Hepatocyte (in vitro differentiated cells): ENCODE measurements around the gene ZFP36L2. TPM values are rescaled to one million over a fixed set of nuclear protein-coding genes. Genes with fewer than 3 reads are reported as not detected.

Experiments used
- DNase-seq: peaks from one replicate; pipeline ENCODE4 v3.0.0-alpha.2; 2016; ENCODE audit warnings: low spot score
- H2AFZ ChIP-seq: fragments of 200-600 bp; sonication (generic); 2 replicates; pipeline ENCODE4 v1.6.0; 2016; ENCODE audit warnings: antibody characterized with exemption, mild to moderate bottlenecking
- H3K27ac ChIP-seq: fragments of 200-600 bp; sonication (generic); 2 replicates; pipeline ENCODE4 v1.5.1; 2016; ENCODE audit warnings: mild to moderate bottlenecking
- H3K27me3 ChIP-seq: fragments of 200-600 bp; sonication (generic); 2 replicates; pipeline ENCODE4 v1.6.1; 2016
- H3K36me3 ChIP-seq: fragments of 200-600 bp; sonication (generic); replicated peaks from 2 replicates; pipeline ENCODE4 v1.5.1; 2016; ENCODE audit warnings: low read depth; ENCODE audit not compliant: insufficient read depth
- H3K4me1 ChIP-seq: fragments of 200-600 bp; sonication (generic); 2 replicates; pipeline ENCODE4 v1.5.1; 2016; ENCODE audit warnings: mild to moderate bottlenecking, moderate library complexity; ENCODE audit not compliant: insufficient read depth
- H3K4me2 ChIP-seq: fragments of 200-600 bp; sonication (generic); 2 replicates; pipeline ENCODE4 v1.6.0; 2016
- H3K4me3 ChIP-seq: fragments of 200-600 bp; sonication (generic); 2 replicates; pipeline ENCODE4 v1.5.1; 2016; ENCODE audit warnings: mild to moderate bottlenecking
- H3K79me2 ChIP-seq: fragments of 200-600 bp; sonication (generic); 2 replicates; pipeline ENCODE4 v1.6.0; 2017; ENCODE audit warnings: mild to moderate bottlenecking
- H3K9me2 ChIP-seq: fragments of 200-600 bp; sonication (generic); replicated peaks from 2 replicates; pipeline ENCODE4 v1.6.0; 2017; ENCODE audit warnings: mild to moderate bottlenecking; ENCODE audit not compliant: insufficient read depth
- H3K9me3 ChIP-seq: fragments of 200-600 bp; sonication (generic); 2 replicates; pipeline ENCODE4 v1.5.1; 2016; ENCODE audit warnings: low read depth, mild to moderate bottlenecking
- H4K20me1 ChIP-seq: fragments of 200-600 bp; sonication (generic); 2 replicates; pipeline ENCODE4 v1.6.0; 2016; ENCODE audit warnings: mild to moderate bottlenecking; ENCODE audit not compliant: insufficient read depth, poor library complexity, severe bottlenecking
- CTCF ChIP-seq: fragments of 200-600 bp; sonication (generic); IDR thresholded peaks from 2 replicates; pipeline ENCODE4 v1.5.1; 2016; ENCODE audit warnings: antibody characterized with exemption, mild to moderate bottlenecking; ENCODE audit not compliant: poor library complexity
- EZH2 ChIP-seq: fragments of 200-600 bp; sonication (generic); IDR thresholded peaks from 2 replicates; pipeline ENCODE4 v1.6.1; 2016; ENCODE audit warnings: antibody characterized with exemption, mild to moderate bottlenecking, borderline replicate concordance
- EZH2phosphoT487 ChIP-seq: fragments of 200-600 bp; sonication (generic); IDR thresholded peaks from one replicate; pipeline ENCODE4 v1.6.1; 2018; ENCODE audit warnings: antibody characterized with exemption, mild to moderate bottlenecking, low read depth, moderate library complexity; ENCODE audit not compliant: unreplicated experiment, severe bottlenecking
- WGBS: methylation state at CpG from one replicate; pipeline ENCODE4 v1.1.6; 2016; ENCODE audit warnings: low lambda C conversion rate; ENCODE audit errors: missing lambda C conversion rate; 5-methylcytosine and 5-hydroxymethylcytosine counted together
- polyA plus RNA-seq: library from polyadenylated mRNA; unstranded; fragments of >200 nt; fragmentation: Nextera tagmentation; extraction: Ambion mirVana; gene quantifications from 2 replicates; pipeline ENCODE4 v1.2.1, GENCODE V29; 2016
- total RNA-seq: library from RNA; depleted of rRNA; stranded (reverse); fragments of >200 nt; gene quantifications from 2 replicates; pipeline ENCODE4 v1.2.3, GENCODE V29; 2014

The ZFP36L2 gene
- total and polyA plus RNA-seq, 2 experiments from 2014 or later = 85.1 to 285 TPM

GRCh38 chr2:43203373-43203772 is 23.0 kb downstream of the ZFP36L2 start:
- Histone ChIP-seq H3K36me3 (no peaks in the 10 kb centered on the region), H3K4me3 (no peak overlapping the region), H3K4me2 (no peak overlapping the region), H3K9me2 (no peaks in the 10 kb centered on the region), H3K9me3 (no peaks in the 10 kb centered on the region), H3K4me1 (peaks cover 10% of the 10 kb centered on the region), H4K20me1 (no peaks in the 10 kb centered on the region), H3K27me3 (no peaks in the 10 kb centered on the region), H3K27ac (no peak overlapping the region), H2AFZ (no peak overlapping the region), H3K79me2 (no peaks in the 10 kb centered on the region)
- DNase-seq = no peak
- TF ChIP-seq EZH2phosphoT487 (no peak), CTCF (no peak), EZH2 (no peak)
- 84% methylated on average over 11 of the region's 11 CpGs for WGBS

GRCh38 chr2:43202289-43202688 is 24.1 kb downstream of the ZFP36L2 start:
- H3K27ac ChIP-seq = no peak overlapping the region
- no peak overlapping the region for H3K4me2 ChIP-seq
- no peak overlapping the region for H2AFZ ChIP-seq
- H3K36me3 ChIP-seq = no peaks in the 10 kb centered on the region
- TF ChIP-seq EZH2phosphoT487 = no peak
- no peak for TF ChIP-seq EZH2
- TF ChIP-seq CTCF = no peak
- no peaks in the 10 kb centered on the region for H3K9me2 ChIP-seq
- H3K9me3 ChIP-seq = no peaks in the 10 kb centered on the region
- H4K20me1 ChIP-seq = no peaks in the 10 kb centered on the region
- 78% methylated on average over 2 of the region's 2 CpGs for WGBS
- peaks cover 13% of the 10 kb centered on the region for H3K4me1 ChIP-seq
- no peak for DNase-seq
- H3K79me2 ChIP-seq = no peaks in the 10 kb centered on the region
- no peaks in the 10 kb centered on the region for H3K27me3 ChIP-seq
- H3K4me3 ChIP-seq = no peak overlapping the region

GRCh38 chr2:43201497-43201896 is 24.9 kb downstream of the ZFP36L2 start:
- no peaks in the 10 kb centered on the region for H3K9me2 ChIP-seq
- H3K36me3 ChIP-seq = no peaks in the 10 kb centered on the region
- TF ChIP-seq CTCF (no peak), EZH2phosphoT487 (no peak), EZH2 (no peak)
- H3K4me1 ChIP-seq = peaks cover 17% of the 10 kb centered on the region
- H3K4me2 ChIP-seq = no peak overlapping the region
- no peaks in the 10 kb centered on the region for H3K9me3 ChIP-seq
- WGBS = 81% methylated on average over 4 of the region's 4 CpGs
- H3K4me3 ChIP-seq = no peak overlapping the region
- H2AFZ ChIP-seq = no peak overlapping the region
- H3K27me3 ChIP-seq = no peaks in the 10 kb centered on the region
- H4K20me1 ChIP-seq = no peaks in the 10 kb centered on the region
- no peak for DNase-seq
- H3K27ac ChIP-seq = no peak overlapping the region
- no peaks in the 10 kb centered on the region for H3K79me2 ChIP-seq

- Histone ChIP-seq H3K36me3 (no peaks in the 10 kb centered on the region), H3K4me2 (no peak overlapping the region), H3K27ac (peak overlapping the region; percentile 93), H2AFZ (no peak overlapping the region), H3K4me1 (peaks cover 17% of the 10 kb centered on the region), H3K9me3 (no peaks in the 10 kb centered on the region), H3K4me3 (no peak overlapping the region), H3K9me2 (no peaks in the 10 kb centered on the region), H3K27me3 (no peaks in the 10 kb centered on the region), H4K20me1 (no peaks in the 10 kb centered on the region), H3K79me2 (no peaks in the 10 kb centered on the region)
- 97% methylated on average over 7 of the region's 7 CpGs for WGBS
- no peak for DNase-seq
- TF ChIP-seq EZH2 (no peak), EZH2phosphoT487 (no peak), CTCF (no peak)
Measured at GRCh38 chr2:43201016-43201415, 25.4 kb downstream of the ZFP36L2 start.
